AG04450 (cell line): ENCODE measurements around the gene KRTAP10-1. TPM values are rescaled to one million over a fixed set of nuclear protein-coding genes. Genes with fewer than 3 reads are reported as not detected.
"Not testable (repeated sequence)": the region's sequence is repeated elsewhere in the genome, so short reads cannot be mapped to it uniquely, and the experiment has no call there.

Experiments
- CTCF ChIA-PET: fragments of 300-600, 350-600 bp; formaldehyde crosslinking; extraction: SDS; loops from one replicate; lab custom pipeline; 2022; ENCODE audit warnings: antibody characterized with exemption, inconsistent platforms; lab: Charles Lee
- POLR2A ChIA-PET: fragments of 350-600 bp; formaldehyde crosslinking; extraction: SDS; loops from one replicate; lab custom pipeline; 2021; ENCODE audit warnings: antibody characterized with exemption, inconsistent platforms; lab: Yijun Ruan, JAX
- DNase-seq: peaks from one replicate; pipeline ENCODE4 v3.0.0-alpha.2; 2011; ENCODE audit warnings: low read depth, low spot score
- H3K27ac ChIP-seq: one replicate; pipeline ENCODE4 v1.5.1; 2012; ENCODE audit warnings: low read depth, low read length, control low read depth
- H3K27me3 ChIP-seq: one replicate; pipeline ENCODE4 v1.6.0; 2012; ENCODE audit warnings: low read length; ENCODE audit not compliant: control insufficient read depth, insufficient read depth
- H3K4me3 ChIP-seq: 2 replicates; pipeline ENCODE4 v1.5.1; 2011; ENCODE audit warnings: mild to moderate bottlenecking, low read depth, low read length, control low read depth
- H3K9me3 ChIP-seq: 2 replicates; pipeline ENCODE4 v1.5.1; 2012; ENCODE audit warnings: low read length; ENCODE audit not compliant: control insufficient read depth, insufficient read depth
- CTCF ChIP-seq: IDR thresholded peaks from 2 replicates; pipeline ENCODE4 v1.5.1; 2011; ENCODE audit warnings: low read depth, low read length, control low read depth, inconsistent platforms
- polyA plus RNA-seq: library from polyadenylated mRNA; depleted of rRNA; stranded (reverse); fragments of >200 nt; gene quantifications from 2 replicates; pipeline ENCODE4 v1.2.3, GENCODE V29; 2011

KRTAP10-1 gene
- polyA plus RNA-seq, 1 experiment, result not detected

- Histone ChIP-seq H3K9me3 (peaks cover 30% of the 10 kb centered on the region), H3K27me3 (no peaks in the 10 kb centered on the region), H3K27ac (no peak overlapping the region), H3K4me3 (no peak overlapping the region)
- TF ChIP-seq CTCF, result no peak
- no peak for DNase-seq
- ChIA-PET CTCF (no interaction called here), POLR2A (no interaction called here)
These were observed 38.5 kb upstream of the KRTAP10-1 start for GRCh38 chr21:44578371-44579055.

- H3K27ac ChIP-seq, result no peak overlapping the region
- ChIA-PET CTCF (no interaction called here), POLR2A (no interaction called here)
- DNase-seq, result no peak
- TF ChIP-seq CTCF, result no peak
- no peak overlapping the region for H3K4me3 ChIP-seq
- H3K9me3 ChIP-seq, result peaks cover 31% of the 10 kb centered on the region
- no peaks in the 10 kb centered on the region for H3K27me3 ChIP-seq
These were observed 36.0 kb upstream of the KRTAP10-1 start for GRCh38 chr21:44576025-44576420.

GRCh38 chr21:44575307-44576024 is 35.5 kb upstream of the KRTAP10-1 start:
- TF ChIP-seq CTCF, result no peak
- Histone ChIP-seq H3K27me3 (no peaks in the 10 kb centered on the region), H3K4me3 (no peak overlapping the region), H3K9me3 (peaks cover 28% of the 10 kb centered on the region), H3K27ac (no peak overlapping the region)
- ChIA-PET CTCF (no interaction called here), POLR2A (no interaction called here)
- DNase-seq, result no peak

- CTCF ChIA-PET, result no interaction called here
- Histone ChIP-seq H3K4me3 (no peak overlapping the region), H3K27ac (no peak overlapping the region), H3K27me3 (no peaks in the 10 kb centered on the region), H3K9me3 (peaks cover 20% of the 10 kb centered on the region)
- no peak for TF ChIP-seq CTCF
- no peak for DNase-seq
- POLR2A ChIA-PET, result no interaction called here
These were observed 34.7 kb upstream of the KRTAP10-1 start for GRCh38 chr21:44574457-44575306.

- POLR2A ChIA-PET, CTCF ChIA-PET, DNase-seq, H3K27ac ChIP-seq, H3K4me3 ChIP-seq, H3K27me3 ChIP-seq: not testable (repeated sequence)
- peaks cover 17% of the 10 kb centered on the region for H3K9me3 ChIP-seq
These were observed 33.8 kb upstream of the KRTAP10-1 start, which contains the start of gene KRTAP10-4 for GRCh38 chr21:44573630-44574456. Gene KRTAP10-4 (plus strand): TSS chr21:44573729. CDS start chr21:44573759, 30 bp downstream.
